OCI-LY7 (cell line): ENCODE results near the gene FGD5. TPM values are rescaled to one million over a fixed set of nuclear protein-coding genes. Genes with fewer than 3 reads are reported as not detected.

ENCODE experiments used
- BruUV-seq: library from RNA; stranded (reverse); fragments of 400-500 nt; replicated peaks from 2 replicates; lab custom pipeline; 2021; lab: Mats Ljungman, UMichigan
- CTCF ChIA-PET: fragments of 300-600 bp; sonication (Branson Sonifier 250); formaldehyde crosslinking; loops from one replicate; lab custom pipeline; 2022; ENCODE audit warnings: antibody characterized with exemption; ENCODE audit not compliant: unreplicated experiment; lab: Charles Lee
- POLR2A ChIA-PET: fragments of 300-600 bp; sonication (Branson Sonifier 250); formaldehyde crosslinking; loops from one replicate; lab custom pipeline; 2022; ENCODE audit warnings: antibody characterized with exemption; lab: Charles Lee
- DNase-seq: peaks from one replicate; pipeline ENCODE4 v3.0.0-alpha.2; 2015; ENCODE audit warnings: low spot score
- H2AFZ ChIP-seq: fragments of 200-600 bp; sonication (generic), shearing (Covaris generic); 2 replicates; pipeline ENCODE4 v1.6.1; 2014; ENCODE audit warnings: mild to moderate bottlenecking, antibody characterized with exemption, low read length, moderate library complexity
- H3K27ac ChIP-seq: fragments of 200-600 bp; sonication (generic); 2 replicates; pipeline ENCODE4 v1.5.1; 2014; ENCODE audit warnings: mixed run types, low read depth, mild to moderate bottlenecking, moderate library complexity, low read length, inconsistent platforms; ENCODE audit not compliant: poor library complexity, severe bottlenecking
- H3K36me3 ChIP-seq: fragments of 200-600 bp; sonication (generic); 2 replicates; pipeline ENCODE4 v1.6.1; 2014; ENCODE audit warnings: mild to moderate bottlenecking, antibody characterized with exemption, low read length, moderate library complexity, mixed read lengths; ENCODE audit not compliant: insufficient read depth
- H3K4me1 ChIP-seq: fragments of 200-600 bp; sonication (generic); 2 replicates; pipeline ENCODE4 v1.5.1; 2014; ENCODE audit warnings: mild to moderate bottlenecking, low read length; ENCODE audit not compliant: insufficient read depth, poor library complexity, severe bottlenecking
- H3K4me2 ChIP-seq: fragments of 200-600 bp; sonication (generic); 2 replicates; pipeline ENCODE4 v1.6.1; 2014; ENCODE audit warnings: mild to moderate bottlenecking, low read length
- H3K4me3 ChIP-seq: fragments of 200-600 bp; sonication (generic); 2 replicates; pipeline ENCODE4 v1.5.1; 2014; ENCODE audit warnings: mild to moderate bottlenecking, low read depth, low read length; ENCODE audit not compliant: poor library complexity, severe bottlenecking
- H3K79me2 ChIP-seq: fragments of 200-600 bp; sonication (generic); 2 replicates; pipeline ENCODE4 v1.6.1; 2016; ENCODE audit warnings: low read depth, mild to moderate bottlenecking, low read length, moderate library complexity, mixed read lengths; ENCODE audit not compliant: insufficient read depth
- H3K9me2 ChIP-seq: fragments of 200-600 bp; sonication (generic); 2 replicates; pipeline ENCODE4 v1.6.1; 2016; ENCODE audit warnings: mild to moderate bottlenecking, low read length, mixed read lengths; ENCODE audit not compliant: insufficient read depth
- H3K9me3 ChIP-seq: fragments of 200-600 bp; sonication (generic); 2 replicates; pipeline ENCODE4 v1.6.1; 2014; ENCODE audit warnings: mild to moderate bottlenecking, mixed run types, low read length, mixed read lengths
- H4K20me1 ChIP-seq: fragments of 200-600 bp; sonication (generic); 2 replicates; pipeline ENCODE4 v1.6.1; 2014; ENCODE audit warnings: mild to moderate bottlenecking, antibody characterized with exemption, low read length, moderate library complexity, mixed read lengths; ENCODE audit not compliant: insufficient read depth
- EZH2phosphoT487 ChIP-seq: fragments of 200-600 bp; sonication (generic); IDR thresholded peaks from 2 replicates; pipeline ENCODE4 v1.6.1; 2018; ENCODE audit warnings: low read depth, borderline replicate concordance, mild to moderate bottlenecking, mixed run types, antibody characterized with exemption, low read length, moderate library complexity, mixed read lengths
- intact Hi-C: fragments of 100-400 bp; cut with micrococcal nuclease; formaldehyde crosslinking; loops from one replicate; pipeline ENCODE4 v1.10.0; 2022; ENCODE audit not compliant: unreplicated experiment
- total RNA-seq, 2 experiments: library from RNA; depleted of rRNA in 1 of 2; stranded (reverse); fragments of >200 nt in 1 of 2; shearing (Covaris generic) in 1 of 2; gene quantifications; 2 replicates each; pipeline ENCODE4 v1.2.3, GENCODE V29; 2014 to 2022
- TF ChIP-seq, protein P1 (sequence below): fragments of 200-600 bp; sonication (generic); conservative IDR thresholded peaks from 2 replicates; pipeline ENCODE4 v1.5.1; 2014; ENCODE audit warnings: mild to moderate bottlenecking, antibody characterized with exemption, low read length, moderate library complexity, mixed read lengths

FGD5 gene
- total RNA-seq, 2 experiments from 2014 or later, result 0.09 to 0.21 TPM

DNA sequence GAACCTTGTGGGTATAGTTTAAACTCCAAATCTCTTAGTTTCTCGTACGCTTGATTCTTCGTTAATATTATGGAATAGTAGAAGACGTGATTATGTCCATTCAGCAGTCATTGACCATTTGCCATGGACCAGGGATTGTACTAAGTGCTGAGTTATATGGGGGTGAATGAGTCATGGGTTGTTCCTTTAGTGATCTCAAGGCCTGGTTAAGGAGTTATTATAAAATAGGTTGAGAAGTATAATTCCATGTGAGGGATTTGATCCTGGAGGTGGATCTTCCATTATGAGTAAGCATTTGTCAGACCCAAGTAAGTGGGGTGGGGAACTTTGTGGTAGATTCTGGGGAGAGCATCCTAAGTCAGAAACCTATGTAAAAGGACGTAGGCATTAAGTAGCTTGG lies 144.0 kb downstream of the FGD5 start:
- Histone ChIP-seq H3K4me2 (no peak overlapping the region), H3K9me2 (no peaks in the 10 kb centered on the region), H3K4me3 (no peak overlapping the region), H2AFZ (no peak overlapping the region), H3K27ac (no peak overlapping the region), H3K79me2 (peaks cover 51% of the 10 kb centered on the region; the same call in 1 of the 2 replicates), H3K4me1 (peaks cover 11% of the 10 kb centered on the region), H3K36me3 (peaks cover 74% of the 10 kb centered on the region), H4K20me1 (no peaks in the 10 kb centered on the region; the same call in 1 of the 2 replicates), H3K9me3 (peaks cover 7% of the 10 kb centered on the region; the same call in 1 of the 2 replicates)
- DNase-seq, result no peak
- ChIA-PET POLR2A (no interaction called here), CTCF (no interaction called here)
- BruUV-seq, result no TSS peak
- TF ChIP-seq, protein P1, sequence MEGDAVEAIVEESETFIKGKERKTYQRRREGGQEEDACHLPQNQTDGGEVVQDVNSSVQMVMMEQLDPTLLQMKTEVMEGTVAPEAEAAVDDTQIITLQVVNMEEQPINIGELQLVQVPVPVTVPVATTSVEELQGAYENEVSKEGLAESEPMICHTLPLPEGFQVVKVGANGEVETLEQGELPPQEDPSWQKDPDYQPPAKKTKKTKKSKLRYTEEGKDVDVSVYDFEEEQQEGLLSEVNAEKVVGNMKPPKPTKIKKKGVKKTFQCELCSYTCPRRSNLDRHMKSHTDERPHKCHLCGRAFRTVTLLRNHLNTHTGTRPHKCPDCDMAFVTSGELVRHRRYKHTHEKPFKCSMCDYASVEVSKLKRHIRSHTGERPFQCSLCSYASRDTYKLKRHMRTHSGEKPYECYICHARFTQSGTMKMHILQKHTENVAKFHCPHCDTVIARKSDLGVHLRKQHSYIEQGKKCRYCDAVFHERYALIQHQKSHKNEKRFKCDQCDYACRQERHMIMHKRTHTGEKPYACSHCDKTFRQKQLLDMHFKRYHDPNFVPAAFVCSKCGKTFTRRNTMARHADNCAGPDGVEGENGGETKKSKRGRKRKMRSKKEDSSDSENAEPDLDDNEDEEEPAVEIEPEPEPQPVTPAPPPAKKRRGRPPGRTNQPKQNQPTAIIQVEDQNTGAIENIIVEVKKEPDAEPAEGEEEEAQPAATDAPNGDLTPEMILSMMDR, result no peak
- no peak for TF ChIP-seq EZH2phosphoT487
- intact Hi-C loops, result no loop called here

DNA sequence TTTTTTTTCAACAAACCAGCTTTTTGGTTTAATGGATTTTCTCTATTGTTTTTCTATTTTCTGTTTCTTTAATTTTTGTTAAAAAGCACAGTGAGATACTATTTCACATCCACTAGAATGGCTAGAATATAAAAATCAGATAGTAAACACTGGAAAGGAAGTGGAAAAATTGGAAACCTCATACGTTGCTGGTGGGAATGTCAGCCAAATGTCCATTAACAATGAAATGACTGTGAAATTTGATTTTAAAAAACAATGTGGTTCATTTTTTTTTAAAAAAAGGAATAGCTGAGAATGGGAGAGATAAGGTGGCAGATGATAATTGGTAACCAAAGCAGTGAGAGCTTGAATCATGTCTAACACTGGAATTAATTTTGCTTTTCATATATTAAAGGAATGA lies 148.5 kb downstream of the FGD5 start:
- Histone ChIP-seq H3K4me2 (no peak overlapping the region), H3K79me2 (peaks cover 20% of the 10 kb centered on the region; the same call in 1 of the 2 replicates), H3K4me3 (no peak overlapping the region), H2AFZ (no peak overlapping the region), H3K27ac (no peak overlapping the region), H4K20me1 (no peaks in the 10 kb centered on the region; the same call in 1 of the 2 replicates), H3K9me2 (no peaks in the 10 kb centered on the region), H3K36me3 (peaks cover 58% of the 10 kb centered on the region), H3K4me1 (no peaks in the 10 kb centered on the region), H3K9me3 (peaks cover 7% of the 10 kb centered on the region; the same call in 1 of the 2 replicates)
- no peak for DNase-seq
- POLR2A ChIA-PET, result interaction anchor here (0.6 to 1.6 kb wide), 3 partner anchors 12 to 44 kb away, joined by 3 read pairs; no protein-coding TSS in a partner anchor
- intact Hi-C loops, result no loop called here
- TF ChIP-seq, protein P1, result no peak
- no peak for TF ChIP-seq EZH2phosphoT487
- BruUV-seq, result no TSS peak
- CTCF ChIA-PET, result no interaction called here

DNA sequence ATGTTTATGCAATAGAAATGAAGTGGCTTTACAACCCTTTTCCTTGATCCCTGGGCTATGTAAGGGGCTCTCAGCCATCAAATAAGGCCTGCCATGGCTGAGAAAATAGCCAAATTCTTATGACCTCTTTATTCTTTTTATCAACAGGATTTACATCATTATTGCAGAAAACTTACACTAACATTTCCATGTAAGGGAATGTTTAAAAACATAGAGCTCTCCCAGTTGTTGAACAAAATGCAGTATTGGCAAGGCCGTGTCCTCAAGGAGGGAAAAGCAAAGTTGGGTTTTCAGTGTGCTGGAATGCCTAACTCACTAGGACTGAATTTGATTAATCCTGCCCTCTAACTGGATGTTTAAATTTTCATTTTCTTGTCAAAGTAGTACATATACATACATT lies 150.9 kb downstream of the FGD5 start:
- Histone ChIP-seq H3K4me2 (no peak overlapping the region), H3K4me3 (no peak overlapping the region), H4K20me1 (no peaks in the 10 kb centered on the region), H3K4me1 (no peaks in the 10 kb centered on the region), H3K9me2 (no peaks in the 10 kb centered on the region), H2AFZ (no peak overlapping the region), H3K79me2 (peaks cover 11% of the 10 kb centered on the region; the same call in 1 of the 2 replicates), H3K36me3 (peaks cover 70% of the 10 kb centered on the region), H3K27ac (no peak overlapping the region), H3K9me3 (peaks cover 7% of the 10 kb centered on the region; the same call in 1 of the 2 replicates)
- intact Hi-C loops, result no loop called here
- no peak for TF ChIP-seq EZH2phosphoT487
- TF ChIP-seq, protein P1, result no peak
- DNase-seq, result no peak
- ChIA-PET POLR2A (no interaction called here), CTCF (no interaction called here)
- BruUV-seq, result no TSS peak
